Fibroblast of upper back skin (primary cell): ENCODE data around the gene RHOT1.
"Not testable (repeated sequence)": the region's sequence is repeated elsewhere in the genome, so short reads cannot be mapped to it uniquely, and the experiment has no call there.

Experiments used
- DNase-seq: peaks from one replicate; pipeline ENCODE4 v3.0.0-alpha.2; 2013

The RHOT1 gene

DNA sequence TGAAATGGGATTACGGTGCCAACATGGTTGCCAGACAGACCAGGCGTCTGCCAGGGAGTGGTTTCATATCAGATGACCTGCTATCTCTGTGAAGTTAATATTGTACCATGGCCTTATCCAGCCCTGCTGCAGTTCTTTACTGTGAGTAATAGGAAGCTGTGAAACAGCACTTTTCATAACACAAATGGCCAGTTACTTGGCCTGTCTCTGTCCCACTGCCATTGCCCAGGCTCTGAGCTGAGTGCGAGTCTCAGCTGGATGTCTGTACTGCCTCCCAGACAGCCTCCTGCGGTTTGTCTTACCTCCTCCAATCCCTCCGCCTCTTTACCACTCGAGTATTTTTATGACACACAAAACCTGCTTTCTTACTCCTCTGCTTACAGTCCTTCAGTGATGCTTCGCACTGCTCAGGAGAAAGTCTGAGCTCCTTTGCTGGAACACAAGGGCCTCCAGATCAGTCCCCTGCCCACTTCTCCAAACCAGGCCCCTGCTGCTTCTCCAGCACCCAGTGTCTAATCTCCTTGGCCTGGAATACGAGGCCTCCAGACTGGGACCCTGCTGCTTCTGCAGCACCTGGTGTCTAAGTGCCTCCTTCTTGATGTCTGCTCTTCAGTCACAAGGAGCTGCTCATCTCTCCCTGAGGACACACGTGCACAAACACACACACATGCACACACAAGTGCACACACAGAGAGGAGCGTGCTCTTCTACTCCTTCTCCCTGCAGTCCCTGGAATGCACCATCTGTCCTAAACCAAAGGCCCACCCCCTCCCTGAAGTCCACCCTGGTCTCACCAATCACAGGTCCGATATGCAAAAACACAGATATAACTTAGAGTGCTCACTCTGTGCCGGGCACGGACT, 17.1 kb upstream of the RHOT1 start:
- no peak for DNase-seq

DNA sequence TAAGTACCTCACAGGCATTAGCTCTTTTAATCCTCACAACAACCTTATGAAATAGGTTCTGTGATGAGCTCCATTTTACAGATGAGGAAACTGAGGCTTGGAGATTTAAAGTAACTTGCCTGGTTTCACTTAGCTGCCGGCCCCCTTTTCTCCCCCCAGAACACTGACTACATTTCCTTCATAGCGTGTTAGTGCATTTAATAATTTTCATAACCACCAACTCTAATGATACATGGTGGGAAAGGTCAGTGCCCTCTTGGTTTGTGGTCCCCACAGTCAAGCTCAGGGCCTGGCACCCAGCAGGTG, 16.5 kb upstream of the RHOT1 start:
- DNase-seq, result no peak

DNA sequence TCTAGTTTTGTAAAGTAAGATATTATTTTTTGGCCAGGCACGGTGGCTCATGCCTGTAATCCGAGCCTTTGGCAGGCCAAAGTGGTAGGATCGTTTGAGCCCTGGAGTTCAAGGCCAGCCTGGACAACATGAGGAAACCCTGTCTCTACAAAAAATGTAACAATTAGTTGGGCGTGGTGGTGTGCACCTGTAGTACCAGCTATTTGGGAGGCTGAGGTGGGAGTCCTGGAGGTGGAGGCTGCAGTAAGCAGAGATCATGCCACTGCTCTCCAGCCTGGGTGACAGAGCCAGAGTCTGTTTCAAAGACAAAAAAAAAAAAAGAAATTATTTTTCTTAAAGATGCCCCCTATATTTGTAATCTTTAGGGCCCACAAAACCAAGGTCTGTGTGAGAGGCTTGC, 16.0 kb upstream of the RHOT1 start:
- no peak for DNase-seq

DNA sequence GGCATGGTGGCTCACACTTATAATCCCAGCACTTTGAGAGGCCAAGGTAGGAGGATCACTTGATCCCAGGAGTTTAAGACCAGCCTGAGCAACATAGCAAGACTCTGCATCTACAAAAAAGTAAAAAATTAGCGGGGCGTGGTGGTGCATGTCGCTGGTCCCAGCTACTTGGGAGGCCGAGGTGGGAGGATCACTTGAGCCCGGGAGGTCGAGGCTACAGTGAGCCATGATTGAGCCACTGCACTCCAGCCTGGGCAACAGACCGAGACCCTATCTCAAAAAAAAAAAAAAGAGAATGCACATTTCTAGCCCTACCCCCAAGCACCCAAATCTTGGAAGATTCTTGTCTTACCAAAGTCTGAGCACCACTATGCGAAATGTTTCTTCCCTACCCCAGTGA, 15.6 kb upstream of the RHOT1 start:
- no peak for DNase-seq

- DNase-seq, result peak; percentile 65
Measured at GRCh38 chr17:32127158-32127897, 15.0 kb upstream of the RHOT1 start.

- not testable (repeated sequence) for DNase-seq
Measured at GRCh38 chr17:32128470-32128869, 13.8 kb upstream of the RHOT1 start.

DNA sequence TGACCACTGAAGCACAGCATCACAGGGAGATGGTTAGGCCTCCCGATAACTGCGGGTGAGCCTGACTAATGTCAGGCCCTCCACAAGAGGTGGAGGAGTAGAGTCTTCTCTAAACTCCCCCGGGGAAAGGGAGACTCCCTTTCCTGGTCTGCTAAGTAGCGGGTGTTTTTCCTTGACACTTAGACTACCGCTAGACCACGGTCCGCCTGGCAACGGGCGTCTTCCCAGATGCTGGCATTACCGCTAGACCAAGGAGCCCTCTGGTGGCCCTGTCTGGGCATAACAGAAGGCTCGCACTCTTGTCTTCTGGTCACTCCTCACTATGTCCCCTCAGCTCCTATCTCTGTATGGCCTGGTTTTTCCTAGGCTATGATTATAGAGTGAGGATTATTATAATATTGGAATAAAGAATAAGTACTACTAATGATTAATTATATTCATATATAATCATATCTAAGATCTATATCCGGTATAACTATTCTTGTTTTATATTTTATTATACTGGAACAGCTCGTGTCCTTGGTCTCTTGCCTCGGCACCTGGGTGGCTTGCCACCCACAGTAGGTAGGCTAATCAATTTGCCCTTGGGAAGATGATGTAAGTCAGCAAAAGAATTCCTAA, 6.7 kb upstream of the RHOT1 start:
- DNase-seq, result not testable (repeated sequence)

DNA sequence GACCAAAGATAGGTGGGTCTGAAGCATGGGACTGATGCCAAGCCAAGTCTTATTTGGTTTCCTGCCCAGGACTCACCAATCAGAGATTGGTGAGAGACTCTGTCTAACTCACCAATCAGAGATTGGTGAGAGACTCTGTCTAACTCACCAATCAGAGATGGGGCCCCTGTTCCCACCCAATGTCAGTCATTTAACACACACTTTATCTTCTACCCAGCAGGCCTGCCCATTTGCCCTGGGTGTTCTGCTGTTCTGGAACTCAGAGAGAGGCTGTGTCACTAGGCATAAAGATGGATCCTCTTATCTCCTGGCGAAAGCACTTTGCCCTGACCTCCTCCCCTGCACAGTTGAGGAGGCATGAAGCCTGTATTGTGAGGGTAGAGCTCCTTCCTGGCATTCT, 5.4 kb upstream of the RHOT1 start:
- no peak for DNase-seq

DNA sequence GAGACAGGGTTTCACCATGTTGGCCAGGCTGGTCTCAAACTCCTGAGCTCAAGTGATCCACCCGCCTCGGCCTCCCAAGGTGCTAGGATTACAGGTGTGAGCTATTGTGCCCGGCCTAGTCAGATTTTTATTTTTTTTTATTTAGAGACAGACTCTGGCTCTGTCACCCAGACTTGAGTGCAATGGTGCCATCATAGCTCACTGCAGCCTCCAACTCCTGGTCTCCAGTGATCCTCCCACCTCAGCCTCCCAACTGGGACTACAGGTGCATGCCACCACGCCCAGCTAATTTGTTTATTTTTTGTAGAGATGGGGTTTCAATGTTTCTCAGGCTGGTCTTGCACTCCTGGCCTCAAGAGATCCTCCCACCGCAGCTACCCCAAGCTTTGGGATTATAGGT, 2.8 kb upstream of the RHOT1 start:
- not testable (repeated sequence) for DNase-seq

- peak; percentile 87 for DNase-seq
Measured at GRCh38 chr17:32141258-32141657, 1.0 kb upstream of the RHOT1 start.

- DNase-seq, result no peak
Measured at GRCh38 chr17:32141679-32142037, 644 bp upstream of the RHOT1 start.

DNA sequence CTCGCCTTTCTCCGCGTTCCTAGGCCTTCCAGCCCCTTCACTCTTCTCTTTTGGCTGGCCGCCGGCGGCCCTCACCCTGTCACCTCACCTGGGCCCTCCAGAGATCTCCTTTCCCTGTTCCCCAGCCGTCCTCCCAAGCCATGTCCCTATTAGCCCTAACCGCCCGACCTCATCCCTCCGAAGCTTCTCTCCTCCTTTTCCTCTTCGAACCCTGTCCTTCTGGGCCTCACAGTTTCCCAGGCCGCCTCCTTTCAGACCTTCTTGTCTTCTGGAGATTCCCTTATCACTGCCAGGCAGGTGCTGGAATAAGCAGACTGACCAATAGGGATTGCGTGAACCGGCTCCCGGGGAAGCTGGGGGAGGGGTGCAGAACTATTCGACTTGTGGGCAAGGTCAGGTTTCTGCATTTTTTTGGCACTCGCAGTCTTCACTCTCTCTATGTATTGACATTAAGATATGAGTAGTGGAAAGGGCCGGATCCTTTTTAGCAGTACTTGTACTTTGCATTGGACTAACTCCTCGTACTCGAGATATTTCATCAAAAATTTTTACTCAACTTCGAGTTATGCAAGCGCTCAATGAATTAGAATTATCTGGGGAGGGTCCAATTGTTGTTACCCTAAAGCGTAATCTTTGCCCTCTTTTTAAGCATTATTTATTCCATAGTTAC, 690 bp downstream of the RHOT1 start:
- peak; percentile 70 for DNase-seq

- DNase-seq, result no peak
Measured at GRCh38 chr17:32143527-32143870, 1.2 kb downstream of the RHOT1 start.

GRCh38 chr17:32144442-32144841, 2.1 kb downstream of the RHOT1 start:
- not testable (repeated sequence) for DNase-seq

DNA sequence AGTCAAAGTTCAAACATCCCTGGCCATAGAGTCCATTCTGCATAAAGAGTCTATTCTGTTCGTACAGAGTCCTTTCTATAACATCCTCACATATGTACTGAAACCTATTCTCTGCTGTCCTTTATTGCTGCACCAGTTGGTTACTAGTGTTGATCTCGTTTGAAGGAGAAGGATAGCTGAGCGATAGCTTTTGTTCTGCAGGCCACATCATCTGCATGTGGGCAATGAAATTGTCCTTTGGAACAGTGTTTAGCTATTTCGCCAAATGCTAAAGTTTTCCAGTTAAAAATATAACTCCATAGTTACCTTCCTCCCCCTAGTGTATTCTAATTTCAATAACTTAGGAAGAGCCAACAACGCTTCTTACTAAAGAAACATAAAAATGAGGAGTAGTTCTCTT, 6.0 kb downstream of the RHOT1 start:
- no peak for DNase-seq

DNA sequence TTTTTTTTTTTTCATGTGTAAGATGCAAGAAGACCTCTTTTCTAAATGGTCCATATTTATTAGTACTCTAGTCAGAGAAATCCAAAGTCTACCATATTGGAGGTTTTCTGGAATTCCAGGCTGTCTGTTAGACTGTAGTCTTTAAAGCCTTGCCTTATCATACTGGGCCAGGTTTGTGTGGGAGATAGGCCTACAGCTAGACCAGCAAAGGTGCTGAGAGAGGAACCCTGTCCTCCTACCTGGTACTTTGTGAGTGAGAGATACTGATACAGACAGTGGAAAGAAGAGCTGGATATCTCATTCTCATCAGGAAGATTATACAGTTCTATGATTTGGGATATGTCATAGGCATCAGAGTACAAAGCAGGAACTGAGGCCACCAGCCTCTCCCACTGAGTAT, 8.1 kb downstream of the RHOT1 start:
- no peak for DNase-seq

GRCh38 chr17:32152130-32152529, 9.8 kb downstream of the RHOT1 start:
- no peak for DNase-seq

DNA sequence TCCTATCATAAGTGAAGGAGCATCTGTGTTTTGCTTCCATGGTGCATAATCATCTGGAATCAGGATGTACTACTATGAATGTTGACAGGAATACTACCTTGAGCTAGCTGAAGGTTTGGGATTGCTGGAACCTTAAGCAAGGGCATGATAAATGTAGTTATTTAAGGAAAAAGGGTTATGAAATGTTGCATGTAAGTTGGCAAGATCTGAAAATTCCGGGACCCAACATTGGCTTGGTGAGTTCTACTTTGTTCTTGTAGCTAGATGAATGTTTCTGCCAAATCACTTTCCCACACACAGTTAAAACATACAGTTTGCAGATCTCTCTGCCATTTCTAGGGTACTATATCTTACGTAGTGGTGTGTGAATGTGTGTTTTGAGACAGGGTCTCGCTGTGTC, 13.6 kb downstream of the RHOT1 start:
- DNase-seq, result no peak

DNA sequence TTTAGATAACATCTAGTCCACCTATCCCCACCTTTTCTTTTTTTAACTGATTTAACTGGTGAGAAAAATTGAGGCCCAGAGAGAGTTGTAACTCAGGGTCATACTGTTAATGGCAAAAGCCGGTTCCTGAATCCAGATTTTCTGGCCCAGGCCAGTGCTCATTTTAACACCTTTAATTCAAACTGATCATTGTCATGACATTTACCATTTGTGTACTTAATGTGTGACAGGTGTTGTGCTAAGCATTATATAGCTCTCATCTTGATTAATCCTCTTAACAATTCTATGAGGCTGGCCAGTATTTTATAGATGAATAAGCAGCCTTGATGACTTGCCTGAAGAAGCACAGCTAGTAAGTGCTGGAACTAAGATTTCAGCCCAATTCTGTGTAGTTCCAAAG, 14.4 kb downstream of the RHOT1 start:
- DNase-seq, result no peak

DNA sequence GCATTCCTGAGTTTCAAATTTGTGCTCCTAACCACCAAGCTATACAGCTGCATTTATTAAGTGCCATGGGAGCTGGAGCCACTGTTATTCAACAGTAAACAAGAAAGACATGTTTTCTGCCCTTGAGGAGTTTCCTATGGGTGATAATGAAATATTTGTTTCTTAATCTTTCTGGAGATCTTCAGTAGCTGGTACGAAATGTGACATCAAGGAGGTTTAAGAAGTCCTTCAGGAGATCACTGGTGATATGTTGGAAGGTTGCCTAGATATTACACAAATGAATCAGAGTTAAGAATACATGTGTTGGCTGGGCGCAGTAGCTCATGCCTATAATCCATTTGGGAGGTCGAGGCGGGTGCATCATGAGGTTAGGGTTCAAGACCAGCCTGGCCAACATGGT, 14.9 kb downstream of the RHOT1 start:
- DNase-seq, result peak; percentile 56

GRCh38 chr17:32158870-32159585, 16.7 kb downstream of the RHOT1 start:
- no peak for DNase-seq

GRCh38 chr17:32159586-32160438, 17.5 kb downstream of the RHOT1 start:
- no peak for DNase-seq
